WTC11 (cell line): ENCODE data around the gene AP1G2. TPM values are rescaled to one million over a fixed set of nuclear protein-coding genes. Genes with fewer than 3 reads are reported as not detected.
A peak's percentile ranks its signal among the peaks of the same experiment; 100 is the strongest.

ENCODE experiments used
- ATAC-seq: fragments of 200-7000 bp; cut with Tn5 transposase; 2 replicates; pipeline ENCODE4 v1.10.0; 2021; ENCODE audit warnings: mild to moderate bottlenecking, moderate library complexity
- CTCF ChIA-PET: fragments of 300-600 bp; sonication (Branson Sonifier 250); formaldehyde crosslinking; loops from one replicate; lab custom pipeline; 2021; ENCODE audit warnings: antibody characterized with exemption; lab: Charles Lee
- POLR2A ChIA-PET: fragments of 350-600 bp; sonication (Branson Sonifier 250); formaldehyde crosslinking; loops from one replicate; lab custom pipeline; 2021; ENCODE audit warnings: antibody characterized with exemption; lab: Charles Lee
- DNase-seq: peaks from one replicate; pipeline ENCODE4 v3.0.0; 2021; ENCODE audit warnings: low spot score
- H3K27ac Mint-ChIP-seq: 2 replicates; pipeline ENCODE4 v1.8.0; 2021; ENCODE audit warnings: mixed read lengths
- H3K27me3 Mint-ChIP-seq: 2 replicates; pipeline ENCODE4 v1.8.0; 2021; ENCODE audit warnings: low read depth, mild to moderate bottlenecking, moderate library complexity, mixed read lengths
- H3K36me3 Mint-ChIP-seq: 2 replicates; pipeline ENCODE4 v1.8.0; 2021; ENCODE audit warnings: mixed read lengths
- H3K4me1 Mint-ChIP-seq: 2 replicates; pipeline ENCODE4 v1.8.0; 2022; ENCODE audit warnings: mixed read lengths
- H3K4me3 Mint-ChIP-seq: 2 replicates; pipeline ENCODE4 v1.8.0; 2021; ENCODE audit warnings: mild to moderate bottlenecking, moderate library complexity, mixed read lengths
- H3K9me3 Mint-ChIP-seq: 2 replicates; pipeline ENCODE4 v1.8.0; 2021; ENCODE audit warnings: mixed read lengths
- CREM ChIP-seq: sonication (generic); formaldehyde crosslinking; IDR thresholded peaks from 2 replicates; pipeline ENCODE4 v1.8.1; 2022; ENCODE audit warnings: mild to moderate bottlenecking, missing genetic modification reagents, moderate library complexity
- EMX1 ChIP-seq: fragments of 250-450 bp; sonication (Bioruptor Pico); IDR thresholded peaks from 2 replicates; pipeline ENCODE4 v1.8.0; 2021; ENCODE audit warnings: mild to moderate bottlenecking
- FOXP1 ChIP-seq: sonication (generic); formaldehyde crosslinking; IDR thresholded peaks from 2 replicates; pipeline ENCODE4 v1.8.0; 2022; ENCODE audit warnings: missing genetic modification reagents, mild to moderate bottlenecking, moderate library complexity, borderline replicate concordance
- GTF2I ChIP-seq: fragments of 250-450 bp; sonication (Bioruptor Pico); conservative IDR thresholded peaks from 2 replicates; pipeline ENCODE4 v1.4.0; 2021; ENCODE audit warnings: mild to moderate bottlenecking
- MYBL2 ChIP-seq: sonication (generic); formaldehyde crosslinking; IDR thresholded peaks from 2 replicates; pipeline ENCODE4 v1.8.1; 2023; ENCODE audit warnings: mild to moderate bottlenecking, moderate library complexity, missing genetic modification reagents
- NFYB ChIP-seq: sonication (generic); formaldehyde crosslinking; conservative IDR thresholded peaks from 2 replicates; pipeline ENCODE4 v1.8.0; 2022; ENCODE audit warnings: low read depth, missing genetic modification reagents
- SP1 ChIP-seq: sonication (generic); formaldehyde crosslinking; conservative IDR thresholded peaks from 2 replicates; pipeline ENCODE4 v1.8.1; 2022; ENCODE audit warnings: missing genetic modification reagents
- TP53 ChIP-seq: sonication (generic); formaldehyde crosslinking; IDR thresholded peaks from 2 replicates; pipeline ENCODE4 v1.8.1; 2023; ENCODE audit warnings: mild to moderate bottlenecking, missing genetic modification reagents
- ZBTB21 ChIP-seq: sonication (generic); formaldehyde crosslinking; IDR thresholded peaks from 2 replicates; pipeline ENCODE4 v1.8.1; 2023; ENCODE audit warnings: mild to moderate bottlenecking, missing genetic modification reagents, borderline replicate concordance
- ZNF671 ChIP-seq: fragments of 250-450 bp; sonication (Bioruptor Pico); IDR thresholded peaks from 2 replicates; pipeline ENCODE4 v1.8.0; 2021; ENCODE audit warnings: mild to moderate bottlenecking
- total RNA-seq: library from RNA; stranded (reverse); gene quantifications from 3 replicates; pipeline ENCODE4 v1.2.3, GENCODE V29; 2021
- TF ChIP-seq, protein P1 (sequence below): sonication (generic); formaldehyde crosslinking; IDR thresholded peaks from 2 replicates; pipeline ENCODE4 v1.8.1; 2023; ENCODE audit warnings: mild to moderate bottlenecking, missing genetic modification reagents
- TF ChIP-seq, protein P2 (sequence below): fragments of 250-450 bp; sonication (Bioruptor Pico); IDR thresholded peaks from 2 replicates; pipeline ENCODE4 v1.9.0; 2021; ENCODE audit warnings: mild to moderate bottlenecking
- TF ChIP-seq, protein P3 (sequence below): sonication (generic); formaldehyde crosslinking; conservative IDR thresholded peaks from 2 replicates; pipeline ENCODE4 v1.8.1; 2023; ENCODE audit warnings: mild to moderate bottlenecking, low read depth, missing genetic modification reagents, moderate library complexity

AP1G2 gene
- total RNA-seq, 1 experiment from 2014 or later, result 122 TPM

DNA sequence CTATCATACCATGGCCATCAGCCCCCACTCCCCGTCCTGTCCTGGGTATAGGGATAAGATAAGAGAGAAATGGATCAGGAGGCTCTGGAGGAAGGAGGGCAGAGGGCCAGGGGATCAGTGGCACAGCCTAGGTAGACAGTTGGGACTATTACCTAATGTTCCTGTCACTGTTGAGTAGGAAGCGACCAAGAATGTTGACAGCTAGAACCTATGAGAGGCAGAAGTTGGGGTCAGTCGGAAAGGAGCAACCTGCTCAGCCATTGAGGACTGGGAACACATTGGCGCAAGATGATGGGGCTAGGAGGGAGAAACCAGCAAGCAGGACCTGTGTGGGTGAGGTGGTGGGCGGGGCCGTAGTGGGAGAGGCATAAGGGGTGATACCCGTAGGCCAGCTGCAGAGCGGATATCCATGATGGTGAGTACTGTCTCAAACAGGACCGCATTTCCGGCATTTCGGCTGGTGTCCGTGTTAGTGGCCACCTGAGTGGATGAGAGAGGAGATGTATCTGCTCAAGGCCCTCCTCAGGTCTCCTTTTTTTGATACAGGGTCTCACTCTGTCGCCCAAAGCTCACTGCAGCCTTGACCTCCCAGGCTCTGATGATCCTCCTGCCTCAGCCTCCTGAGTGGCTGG lies 3.3 kb downstream of the AP1G2 start:
- ATAC-seq, result no peak
- DNase-seq, result no peak
- Mint-ChIP-seq H3K4me3 (no peak overlapping the region), H3K9me3 (no peaks in the 10 kb centered on the region), H3K27me3 (no peaks in the 10 kb centered on the region), H3K27ac (no peak overlapping the region), H3K36me3 (peaks cover 30% of the 10 kb centered on the region), H3K4me1 (peaks cover 36% of the 10 kb centered on the region)
- TF ChIP-seq MYBL2 (CRISPR knock-in tag) (no peak), FOXP1 (CRISPR knock-in tag) (no peak), EMX1 (CRISPR knock-in tag) (no peak), GTF2I (no peak), TP53 (no peak), ZBTB21 (no peak), CREM (no peak), SP1 (CRISPR knock-in tag) (no peak)
- CTCF ChIA-PET, result interaction anchor here (0.7 to 8.7 kb wide), 3 partner anchors 25 to 84 kb away, joined by 3 to 377 read pairs (median 5); no protein-coding TSS in a partner anchor
- POLR2A ChIA-PET, result interaction anchor here (1.7 kb wide), 1 partner anchor 82 kb away, joined by 4 read pairs; no protein-coding TSS in a partner anchor

DNA sequence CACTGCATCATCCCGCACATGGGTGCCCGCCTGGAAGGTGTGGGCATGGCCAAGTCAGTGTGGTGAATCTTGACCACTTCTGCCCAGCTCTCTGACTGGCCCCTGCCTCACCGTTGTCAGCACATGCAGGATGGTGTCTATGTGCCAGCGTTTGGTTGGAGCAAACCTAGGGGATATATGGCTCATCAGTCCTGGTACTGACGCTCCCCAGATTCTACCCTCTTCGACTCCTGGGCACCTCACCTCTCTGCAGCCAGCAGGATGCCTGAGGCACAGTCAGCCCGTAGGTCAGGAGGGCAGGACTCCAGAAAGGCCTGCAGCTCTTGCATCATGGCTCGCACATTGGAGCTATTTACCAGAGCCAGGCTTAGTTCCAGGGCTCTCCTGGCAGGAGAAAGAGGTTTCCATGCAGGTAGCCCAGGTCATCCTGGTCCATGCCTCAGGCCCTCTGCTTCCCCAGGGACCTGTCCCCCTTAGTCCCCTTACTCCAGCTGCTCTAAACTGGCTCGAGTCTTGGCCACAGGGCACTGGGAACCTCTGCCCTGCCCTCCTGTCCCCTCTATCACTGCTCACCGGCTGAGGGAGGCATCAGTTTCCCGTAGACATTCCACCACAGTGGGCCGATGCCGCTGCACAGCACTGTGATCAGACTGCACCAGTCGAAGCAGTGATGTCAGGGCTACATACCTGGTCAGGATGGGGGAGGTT lies 4.0 kb downstream of the AP1G2 start:
- Mint-ChIP-seq H3K27me3 (no peaks in the 10 kb centered on the region), H3K9me3 (no peaks in the 10 kb centered on the region), H3K27ac (no peak overlapping the region), H3K36me3 (peaks cover 33% of the 10 kb centered on the region), H3K4me1 (peaks cover 36% of the 10 kb centered on the region), H3K4me3 (no peak overlapping the region)
- DNase-seq (no peak), ATAC-seq (no peak)
- ChIA-PET CTCF (interaction anchor here (1.3 to 8.7 kb wide), 5 partner anchors 9 to 184 kb away, joined by 3 to 377 read pairs (median 5); no protein-coding TSS in a partner anchor), POLR2A (interaction anchor here (0.6 to 1.7 kb wide), 2 partner anchors 12 to 81 kb away, joined by 3 to 4 read pairs; partner anchors contain the start of gene ZFHX2)
- TF ChIP-seq, protein P1, sequence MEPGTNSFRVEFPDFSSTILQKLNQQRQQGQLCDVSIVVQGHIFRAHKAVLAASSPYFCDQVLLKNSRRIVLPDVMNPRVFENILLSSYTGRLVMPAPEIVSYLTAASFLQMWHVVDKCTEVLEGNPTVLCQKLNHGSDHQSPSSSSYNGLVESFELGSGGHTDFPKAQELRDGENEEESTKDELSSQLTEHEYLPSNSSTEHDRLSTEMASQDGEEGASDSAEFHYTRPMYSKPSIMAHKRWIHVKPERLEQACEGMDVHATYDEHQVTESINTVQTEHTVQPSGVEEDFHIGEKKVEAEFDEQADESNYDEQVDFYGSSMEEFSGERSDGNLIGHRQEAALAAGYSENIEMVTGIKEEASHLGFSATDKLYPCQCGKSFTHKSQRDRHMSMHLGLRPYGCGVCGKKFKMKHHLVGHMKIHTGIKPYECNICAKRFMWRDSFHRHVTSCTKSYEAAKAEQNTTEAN (CRISPR knock-in tag), result no peak
- TF ChIP-seq SP1 (CRISPR knock-in tag) (no peak), NFYB (CRISPR knock-in tag) (no peak), ZNF671 (CRISPR knock-in tag) (0 out of 2 replicates have a peak, but pooled peaks have one; percentile 4)
- TF ChIP-seq, protein P2, sequence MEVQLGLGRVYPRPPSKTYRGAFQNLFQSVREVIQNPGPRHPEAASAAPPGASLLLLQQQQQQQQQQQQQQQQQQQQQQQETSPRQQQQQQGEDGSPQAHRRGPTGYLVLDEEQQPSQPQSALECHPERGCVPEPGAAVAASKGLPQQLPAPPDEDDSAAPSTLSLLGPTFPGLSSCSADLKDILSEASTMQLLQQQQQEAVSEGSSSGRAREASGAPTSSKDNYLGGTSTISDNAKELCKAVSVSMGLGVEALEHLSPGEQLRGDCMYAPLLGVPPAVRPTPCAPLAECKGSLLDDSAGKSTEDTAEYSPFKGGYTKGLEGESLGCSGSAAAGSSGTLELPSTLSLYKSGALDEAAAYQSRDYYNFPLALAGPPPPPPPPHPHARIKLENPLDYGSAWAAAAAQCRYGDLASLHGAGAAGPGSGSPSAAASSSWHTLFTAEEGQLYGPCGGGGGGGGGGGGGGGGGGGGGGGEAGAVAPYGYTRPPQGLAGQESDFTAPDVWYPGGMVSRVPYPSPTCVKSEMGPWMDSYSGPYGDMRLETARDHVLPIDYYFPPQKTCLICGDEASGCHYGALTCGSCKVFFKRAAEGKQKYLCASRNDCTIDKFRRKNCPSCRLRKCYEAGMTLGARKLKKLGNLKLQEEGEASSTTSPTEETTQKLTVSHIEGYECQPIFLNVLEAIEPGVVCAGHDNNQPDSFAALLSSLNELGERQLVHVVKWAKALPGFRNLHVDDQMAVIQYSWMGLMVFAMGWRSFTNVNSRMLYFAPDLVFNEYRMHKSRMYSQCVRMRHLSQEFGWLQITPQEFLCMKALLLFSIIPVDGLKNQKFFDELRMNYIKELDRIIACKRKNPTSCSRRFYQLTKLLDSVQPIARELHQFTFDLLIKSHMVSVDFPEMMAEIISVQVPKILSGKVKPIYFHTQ, result no peak
- TF ChIP-seq, protein P3, sequence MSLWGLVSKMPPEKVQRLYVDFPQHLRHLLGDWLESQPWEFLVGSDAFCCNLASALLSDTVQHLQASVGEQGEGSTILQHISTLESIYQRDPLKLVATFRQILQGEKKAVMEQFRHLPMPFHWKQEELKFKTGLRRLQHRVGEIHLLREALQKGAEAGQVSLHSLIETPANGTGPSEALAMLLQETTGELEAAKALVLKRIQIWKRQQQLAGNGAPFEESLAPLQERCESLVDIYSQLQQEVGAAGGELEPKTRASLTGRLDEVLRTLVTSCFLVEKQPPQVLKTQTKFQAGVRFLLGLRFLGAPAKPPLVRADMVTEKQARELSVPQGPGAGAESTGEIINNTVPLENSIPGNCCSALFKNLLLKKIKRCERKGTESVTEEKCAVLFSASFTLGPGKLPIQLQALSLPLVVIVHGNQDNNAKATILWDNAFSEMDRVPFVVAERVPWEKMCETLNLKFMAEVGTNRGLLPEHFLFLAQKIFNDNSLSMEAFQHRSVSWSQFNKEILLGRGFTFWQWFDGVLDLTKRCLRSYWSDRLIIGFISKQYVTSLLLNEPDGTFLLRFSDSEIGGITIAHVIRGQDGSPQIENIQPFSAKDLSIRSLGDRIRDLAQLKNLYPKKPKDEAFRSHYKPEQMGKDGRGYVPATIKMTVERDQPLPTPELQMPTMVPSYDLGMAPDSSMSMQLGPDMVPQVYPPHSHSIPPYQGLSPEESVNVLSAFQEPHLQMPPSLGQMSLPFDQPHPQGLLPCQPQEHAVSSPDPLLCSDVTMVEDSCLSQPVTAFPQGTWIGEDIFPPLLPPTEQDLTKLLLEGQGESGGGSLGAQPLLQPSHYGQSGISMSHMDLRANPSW (CRISPR knock-in tag), result no peak
